HepG2 (cell line): Measurements from ENCODE around the gene DNPH1. TPM values are rescaled to one million over a fixed set of nuclear protein-coding genes. Genes with fewer than 3 reads are reported as not detected.
A peak's percentile ranks its signal among the peaks of the same experiment; 100 is the strongest.

Experiments
- BRD4 ChIP-seq: sonication (generic); formaldehyde crosslinking; IDR thresholded peaks from 2 replicates; pipeline ENCODE4 v1.4.0; 2020; ENCODE audit warnings: missing genetic modification reagents
- FOXA3 ChIP-seq: IDR thresholded peaks from 2 replicates; pipeline ENCODE4 v1.6.1; 2016; ENCODE audit warnings: missing genetic modification reagents, missing compliant biosample characterization
- HMG20A ChIP-seq: IDR thresholded peaks from 2 replicates; pipeline ENCODE4 v1.6.1; 2016; ENCODE audit warnings: borderline replicate concordance
- HNF4G ChIP-seq, 2 experiments: sonication (generic) in 1 of 2; formaldehyde crosslinking in 1 of 2; IDR thresholded peaks; 2 replicates each; pipeline versions ENCODE4 v1.4.0 to v1.6.1; 2011 to 2020; ENCODE audit warnings: borderline replicate concordance in 2 of 2, low read depth in 2 of 2, mild to moderate bottlenecking in 2 of 2, low read length in 1 of 2, missing genetic modification reagents in 1 of 2, moderate library complexity in 1 of 2
- MIER3 ChIP-seq: IDR thresholded peaks from 2 replicates; pipeline ENCODE4 v1.6.1; 2016; ENCODE audit warnings: missing compliant biosample characterization, borderline replicate concordance
- MYC ChIP-seq: sonication (generic); formaldehyde crosslinking; IDR thresholded peaks from 2 replicates; pipeline ENCODE4 v1.9.0; 2021; ENCODE audit warnings: missing genetic modification reagents, borderline replicate concordance
- NCOA2 ChIP-seq: sonication (generic); formaldehyde crosslinking; IDR thresholded peaks from 2 replicates; pipeline ENCODE4 v1.8.0; 2022; ENCODE audit warnings: inconsistent platforms
- RARG ChIP-seq: sonication (generic); formaldehyde crosslinking; IDR thresholded peaks from 2 replicates; pipeline ENCODE4 v1.4.0; 2020; ENCODE audit warnings: low read depth, mild to moderate bottlenecking, missing genetic modification reagents
- RNF2 ChIP-seq: fragments of 450-650 bp; conservative IDR thresholded peaks from 2 replicates; pipeline ENCODE4 v1.6.1; 2016; ENCODE audit warnings: low read depth
- TSC22D2 ChIP-seq: sonication (generic); formaldehyde crosslinking; IDR thresholded peaks from 2 replicates; pipeline ENCODE4 v1.5.1; 2020; ENCODE audit warnings: missing genetic modification reagents, mild to moderate bottlenecking, borderline replicate concordance
- U2AF2 ChIP-seq: fragments of 200-400 bp; formaldehyde crosslinking; IDR thresholded peaks from 2 replicates; pipeline ENCODE4 v1.6.1; 2017; ENCODE audit warnings: low read depth, mild to moderate bottlenecking, low read length
- ZFY ChIP-seq: sonication (generic); formaldehyde crosslinking; IDR thresholded peaks from 2 replicates; pipeline ENCODE4 v1.4.0; 2020; ENCODE audit warnings: missing genetic modification reagents
- ZNF501 ChIP-seq: sonication (generic); formaldehyde crosslinking; IDR thresholded peaks from 2 replicates; pipeline ENCODE4 v1.5.1; 2020; ENCODE audit warnings: mild to moderate bottlenecking, moderate library complexity, missing genetic modification reagents
- ZNF567 ChIP-seq: sonication (generic); formaldehyde crosslinking; IDR thresholded peaks from 2 replicates; pipeline ENCODE4 v1.8.1; 2023; ENCODE audit warnings: mild to moderate bottlenecking, missing genetic modification reagents, borderline replicate concordance
- ZNF572 ChIP-seq: sonication (generic); formaldehyde crosslinking; IDR thresholded peaks from 2 replicates; pipeline ENCODE4 v1.5.1; 2020; ENCODE audit warnings: mild to moderate bottlenecking, missing genetic modification reagents
- ZNF761 ChIP-seq: sonication (generic); formaldehyde crosslinking; conservative IDR thresholded peaks from 2 replicates; pipeline ENCODE4 v1.4.0; 2020; ENCODE audit warnings: mild to moderate bottlenecking, missing genetic modification reagents
- ZNF776 ChIP-seq: sonication (generic); formaldehyde crosslinking; IDR thresholded peaks from 2 replicates; pipeline ENCODE4 v1.4.0; 2020; ENCODE audit warnings: mild to moderate bottlenecking, missing genetic modification reagents
- ZNF839 ChIP-seq: sonication (generic); formaldehyde crosslinking; IDR thresholded peaks from 2 replicates; pipeline ENCODE4 v1.4.0; 2020; ENCODE audit warnings: missing genetic modification reagents, mild to moderate bottlenecking, borderline replicate concordance
- polyA plus RNA-seq, 8 experiments: library from polyadenylated mRNA; depleted of rRNA in 3 of 8; stranded (reverse) in 7 of 8; unstranded in 1 of 8; fragments of >200 nt; fragmentation: Illumina TruSeq in 4 of 8; extraction: Trizol in 4 of 8; gene quantifications; 2 replicates each; pipeline versions ENCODE4 v1.2.1 to v1.2.3, GENCODE V29; 2011 to 2016; ENCODE audit warnings: low read depth in 4 of 8, missing spikeins in 1 of 8, mixed read lengths in 1 of 8; ENCODE audit not compliant: insufficient read depth in 1 of 8
- total RNA-seq, 5 experiments: library from RNA; depleted of rRNA; stranded (reverse); fragments of >200 nt; fragmentation: Illumina TruSeq; extraction: Trizol; gene quantifications; 2 replicates each; pipeline ENCODE4 v1.2.3, GENCODE V29; 2016; ENCODE audit warnings: low read depth in 1 of 5
- TF ChIP-seq, protein P1 (sequence below): sonication (generic); formaldehyde crosslinking; IDR thresholded peaks from 2 replicates; pipeline ENCODE4 v1.5.0; 2020; ENCODE audit warnings: missing genetic modification reagents
- TF ChIP-seq, protein P2 (sequence below): sonication (generic); formaldehyde crosslinking; IDR thresholded peaks from 2 replicates; pipeline ENCODE4 v1.5.0; 2020; ENCODE audit warnings: mild to moderate bottlenecking, missing genetic modification reagents
- TF ChIP-seq, protein P3 (sequence below), 2 experiments: sonication (generic) in 1 of 2; formaldehyde crosslinking in 1 of 2; IDR thresholded peaks; 2 replicates each; pipeline versions ENCODE4 v1.4.0 to v1.6.1; 2018 to 2020; ENCODE audit warnings: missing genetic modification reagents in 2 of 2, borderline replicate concordance in 1 of 2, low read depth in 1 of 2, mild to moderate bottlenecking in 1 of 2, missing biosample characterization in 1 of 2
- TF ChIP-seq, protein P4 (sequence below): sonication (generic); formaldehyde crosslinking; IDR thresholded peaks from 2 replicates; pipeline ENCODE4 v1.5.1; 2020; ENCODE audit warnings: mild to moderate bottlenecking, missing genetic modification reagents, moderate library complexity

The DNPH1 gene
- total and polyA plus RNA-seq, 2 of the 13 experiments (the other 11 are each of a cell fraction or from before 2014, with no cell fraction given) = 56.5 to 75.1 TPM

DNA sequence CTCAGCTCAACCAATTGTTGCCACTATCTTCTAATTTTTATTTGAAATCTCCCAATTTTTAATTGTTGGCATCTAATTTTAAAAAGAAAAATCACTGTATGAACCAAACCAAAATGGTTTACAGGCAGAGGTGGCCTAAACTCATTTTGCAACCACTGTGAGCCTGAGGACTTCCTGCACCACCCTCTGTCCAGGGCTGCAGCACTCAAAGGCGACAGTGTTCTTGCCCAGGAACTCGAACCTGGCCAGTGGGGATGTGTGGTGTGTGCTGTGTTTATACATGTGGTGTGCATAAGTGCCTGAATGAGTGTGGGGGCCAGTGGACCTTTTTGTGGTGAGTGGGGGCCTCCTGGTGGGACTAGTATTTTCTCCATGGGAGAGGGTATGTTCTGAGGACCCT is 44.4 kb upstream of the DNPH1 start (continued):
- TF ChIP-seq ZNF761 (CRISPR knock-in tag) (no peak), ZFY (CRISPR knock-in tag) (0 out of 2 replicates have a peak, but pooled peaks have one; percentile 19), BRD4 (CRISPR knock-in tag) (peak; percentile 33; the same call in 1 of the 2 replicates), ZNF776 (CRISPR knock-in tag) (no peak), ZNF839 (CRISPR knock-in tag) (no peak), FOXA3 (CRISPR knock-in tag) (peak; percentile 30; the same call in 1 of the 2 replicates), ZNF567 (CRISPR knock-in tag) (no peak), RARG (CRISPR knock-in tag) (0 out of 2 replicates have a peak, but pooled peaks have one; percentile 16), NCOA2 (CRISPR knock-in tag) (0 out of 2 replicates have a peak, but pooled peaks have one; percentile 14), U2AF2 (no peak), RNF2 (no peak), HMG20A (0 out of 2 replicates have a peak, but pooled peaks have one; percentile 9), HNF4G (IDR thresholded peaks at IDR 0.05; ENCODE audit: borderline replicate concordance, low read depth, low read length) (no peak), HNF4G (CRISPR knock-in tag; IDR thresholded peaks at IDR 0.05; ENCODE audit: borderline replicate concordance, low read depth) (0 out of 2 replicates have a peak, but pooled peaks have one; percentile 7), MYC (CRISPR knock-in tag) (0 out of 2 replicates have a peak, but pooled peaks have one; percentile 18), MIER3 (CRISPR knock-in tag) (peak; percentile 26; the same call in 1 of the 2 replicates), ZNF501 (0 out of 2 replicates have a peak, but pooled peaks have one; percentile 3), TSC22D2 (CRISPR knock-in tag) (0 out of 2 replicates have a peak, but pooled peaks have one; percentile 3), ZNF572 (CRISPR knock-in tag) (no peak)
- TF ChIP-seq, protein P1, sequence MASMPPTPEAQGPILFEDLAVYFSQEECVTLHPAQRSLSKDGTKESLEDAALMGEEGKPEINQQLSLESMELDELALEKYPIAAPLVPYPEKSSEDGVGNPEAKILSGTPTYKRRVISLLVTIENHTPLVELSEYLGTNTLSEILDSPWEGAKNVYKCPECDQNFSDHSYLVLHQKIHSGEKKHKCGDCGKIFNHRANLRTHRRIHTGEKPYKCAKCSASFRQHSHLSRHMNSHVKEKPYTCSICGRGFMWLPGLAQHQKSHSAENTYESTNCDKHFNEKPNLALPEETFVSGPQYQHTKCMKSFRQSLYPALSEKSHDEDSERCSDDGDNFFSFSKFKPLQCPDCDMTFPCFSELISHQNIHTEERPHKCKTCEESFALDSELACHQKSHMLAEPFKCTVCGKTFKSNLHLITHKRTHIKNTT = no peak
- TF ChIP-seq, protein P2, sequence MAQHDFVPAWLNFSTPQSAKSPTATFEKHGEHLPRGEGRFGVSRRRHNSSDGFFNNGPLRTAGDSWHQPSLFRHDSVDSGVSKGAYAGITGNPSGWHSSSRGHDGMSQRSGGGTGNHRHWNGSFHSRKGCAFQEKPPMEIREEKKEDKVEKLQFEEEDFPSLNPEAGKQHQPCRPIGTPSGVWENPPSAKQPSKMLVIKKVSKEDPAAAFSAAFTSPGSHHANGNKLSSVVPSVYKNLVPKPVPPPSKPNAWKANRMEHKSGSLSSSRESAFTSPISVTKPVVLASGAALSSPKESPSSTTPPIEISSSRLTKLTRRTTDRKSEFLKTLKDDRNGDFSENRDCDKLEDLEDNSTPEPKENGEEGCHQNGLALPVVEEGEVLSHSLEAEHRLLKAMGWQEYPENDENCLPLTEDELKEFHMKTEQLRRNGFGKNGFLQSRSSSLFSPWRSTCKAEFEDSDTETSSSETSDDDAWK (CRISPR knock-in tag) = no peak
- TF ChIP-seq, protein P3, sequence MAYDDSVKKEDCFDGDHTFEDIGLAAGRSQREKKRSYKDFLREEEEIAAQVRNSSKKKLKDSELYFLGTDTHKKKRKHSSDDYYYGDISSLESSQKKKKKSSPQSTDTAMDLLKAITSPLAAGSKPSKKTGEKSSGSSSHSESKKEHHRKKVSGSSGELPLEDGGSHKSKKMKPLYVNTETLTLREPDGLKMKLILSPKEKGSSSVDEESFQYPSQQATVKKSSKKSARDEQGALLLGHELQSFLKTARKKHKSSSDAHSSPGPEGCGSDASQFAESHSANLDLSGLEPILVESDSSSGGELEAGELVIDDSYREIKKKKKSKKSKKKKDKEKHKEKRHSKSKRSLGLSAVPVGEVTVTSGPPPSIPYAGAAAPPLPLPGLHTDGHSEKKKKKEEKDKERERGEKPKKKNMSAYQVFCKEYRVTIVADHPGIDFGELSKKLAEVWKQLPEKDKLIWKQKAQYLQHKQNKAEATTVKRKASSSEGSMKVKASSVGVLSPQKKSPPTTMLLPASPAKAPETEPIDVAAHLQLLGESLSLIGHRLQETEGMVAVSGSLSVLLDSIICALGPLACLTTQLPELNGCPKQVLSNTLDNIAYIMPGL (CRISPR knock-in tag; IDR thresholded peaks at IDR 0.05; ENCODE audit: borderline replicate concordance in 1 of 2, low read depth in 1 of 2) = peak in 1 of 2 experiments; percentile 12; a peak in 1 of 4 replicates
- TF ChIP-seq, protein P4, sequence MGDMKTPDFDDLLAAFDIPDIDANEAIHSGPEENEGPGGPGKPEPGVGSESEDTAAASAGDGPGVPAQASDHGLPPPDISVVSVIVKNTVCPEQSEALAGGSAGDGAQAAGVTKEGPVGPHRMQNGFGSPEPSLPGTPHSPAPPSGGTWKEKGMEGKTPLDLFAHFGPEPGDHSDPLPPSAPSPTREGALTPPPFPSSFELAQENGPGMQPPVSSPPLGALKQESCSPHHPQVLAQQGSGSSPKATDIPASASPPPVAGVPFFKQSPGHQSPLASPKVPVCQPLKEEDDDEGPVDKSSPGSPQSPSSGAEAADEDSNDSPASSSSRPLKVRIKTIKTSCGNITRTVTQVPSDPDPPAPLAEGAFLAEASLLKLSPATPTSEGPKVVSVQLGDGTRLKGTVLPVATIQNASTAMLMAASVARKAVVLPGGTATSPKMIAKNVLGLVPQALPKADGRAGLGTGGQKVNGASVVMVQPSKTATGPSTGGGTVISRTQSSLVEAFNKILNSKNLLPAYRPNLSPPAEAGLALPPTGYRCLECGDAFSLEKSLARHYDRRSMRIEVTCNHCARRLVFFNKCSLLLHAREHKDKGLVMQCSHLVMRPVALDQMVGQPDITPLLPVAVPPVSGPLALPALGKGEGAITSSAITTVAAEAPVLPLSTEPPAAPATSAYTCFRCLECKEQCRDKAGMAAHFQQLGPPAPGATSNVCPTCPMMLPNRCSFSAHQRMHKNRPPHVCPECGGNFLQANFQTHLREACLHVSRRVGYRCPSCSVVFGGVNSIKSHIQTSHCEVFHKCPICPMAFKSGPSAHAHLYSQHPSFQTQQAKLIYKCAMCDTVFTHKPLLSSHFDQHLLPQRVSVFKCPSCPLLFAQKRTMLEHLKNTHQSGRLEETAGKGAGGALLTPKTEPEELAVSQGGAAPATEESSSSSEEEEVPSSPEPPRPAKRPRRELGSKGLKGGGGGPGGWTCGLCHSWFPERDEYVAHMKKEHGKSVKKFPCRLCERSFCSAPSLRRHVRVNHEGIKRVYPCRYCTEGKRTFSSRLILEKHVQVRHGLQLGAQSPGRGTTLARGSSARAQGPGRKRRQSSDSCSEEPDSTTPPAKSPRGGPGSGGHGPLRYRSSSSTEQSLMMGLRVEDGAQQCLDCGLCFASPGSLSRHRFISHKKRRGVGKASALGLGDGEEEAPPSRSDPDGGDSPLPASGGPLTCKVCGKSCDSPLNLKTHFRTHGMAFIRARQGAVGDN (CRISPR knock-in tag) = peak; percentile 67; the same call in 1 of the 2 replicates
